Stimulated activated CD4-positive, alpha-beta T cell treated with anti-CD3 and anti-CD28 coated beads, Interleukin-2, amount 100 ng/mL, for 4 hours (primary cell): ENCODE data around the gene PPP3CA.
"Not testable (repeated sequence)": the region's sequence is repeated elsewhere in the genome, so short reads cannot be mapped to it uniquely, and the experiment has no call there.

ENCODE experiments used
- DNase-seq: peaks from one replicate; pipeline ENCODE4 v3.0.0-alpha.2; 2020; ENCODE audit warnings: low read depth

The PPP3CA gene

GRCh38 chr4:101141855-101142254, 205.5 kb downstream of the PPP3CA start:
- DNase-seq = no peak

GRCh38 chr4:101141230-101141629, 206.1 kb downstream of the PPP3CA start:
- no peak for DNase-seq

GRCh38 chr4:101140228-101140627, 207.1 kb downstream of the PPP3CA start:
- DNase-seq = no peak

GRCh38 chr4:101136373-101137370, 210.7 kb downstream of the PPP3CA start:
- DNase-seq = no peak

GRCh38 chr4:101135371-101136010, 211.8 kb downstream of the PPP3CA start:
- no peak for DNase-seq

- not testable (repeated sequence) for DNase-seq
Observed at GRCh38 chr4:101131058-101131457, 216.3 kb downstream of the PPP3CA start.

- not testable (repeated sequence) for DNase-seq
Observed at GRCh38 chr4:101128898-101129297, 218.4 kb downstream of the PPP3CA start.

GRCh38 chr4:101128473-101128872, 218.9 kb downstream of the PPP3CA start:
- no peak for DNase-seq

GRCh38 chr4:101127176-101127790, 220.0 kb downstream of the PPP3CA start:
- no peak for DNase-seq

GRCh38 chr4:101126059-101126458, 221.3 kb downstream of the PPP3CA start:
- no peak for DNase-seq

- no peak for DNase-seq
Observed at GRCh38 chr4:101125045-101125942, 222.0 kb downstream of the PPP3CA start.

GRCh38 chr4:101123231-101123630, 224.1 kb downstream of the PPP3CA start:
- DNase-seq = no peak

- no peak for DNase-seq
Observed at GRCh38 chr4:101122019-101122418, 225.3 kb downstream of the PPP3CA start.

- no peak for DNase-seq
Observed at GRCh38 chr4:101119141-101119540, 228.2 kb downstream of the PPP3CA start.

GRCh38 chr4:101118617-101119016, 228.7 kb downstream of the PPP3CA start:
- no peak for DNase-seq

- no peak for DNase-seq
Observed at GRCh38 chr4:101115887-101116286, 231.4 kb downstream of the PPP3CA start.

GRCh38 chr4:101114936-101115372, 232.4 kb downstream of the PPP3CA start:
- DNase-seq = no peak

- DNase-seq = no peak
Observed at GRCh38 chr4:101104312-101105052, 242.8 kb downstream of the PPP3CA start.

- DNase-seq = no peak
Observed at GRCh38 chr4:101103381-101104142, 243.8 kb downstream of the PPP3CA start.

GRCh38 chr4:101102114-101102742, 245.1 kb downstream of the PPP3CA start:
- no peak for DNase-seq
